ENCODE results near the gene TFEB.

The TFEB gene

GRCh38 chr6:41635365-41635764 lies 100.0 kb downstream of the TFEB start:
- intact Hi-C loops (cut with DNase I) = no loop called here
- peak in 3 of 10 donors; percentile 27 to 49 (median 31) for DNase-seq

- DNase-seq = peak in 3 of 10 donors; percentile 45 to 88 (median 65)
- intact Hi-C loops (cut with DNase I) = no loop called here
Measured at GRCh38 chr6:41634657-41635056, 100.8 kb downstream of the TFEB start.
